Tibial nerve (tissue), 4 donors: ENCODE data around the gene LYPD6. TPM values are rescaled to one million over a fixed set of nuclear protein-coding genes. Genes with fewer than 3 reads are reported as not detected.

Experiments
- DNase-seq, 2 donors: peaks; one replicate each; pipeline ENCODE4 v3.0.0-alpha.2; 2019; ENCODE audit warnings: low spot score in 2 of 2
- H3K27ac ChIP-seq, 4 donors: fragments of 200-600 bp; sonication (generic) in 3 of 4; one replicate each; pipeline ENCODE4 v1.5.1; 2017 to 2019; ENCODE audit warnings: mild to moderate bottlenecking in 1 of 4
- H3K27me3 ChIP-seq, 2 donors: fragments of 200-600 bp; sonication (generic) in 1 of 2; one replicate each; pipeline versions ENCODE4 v1.5.1 to v1.6.0; 2017 to 2019
- H3K36me3 ChIP-seq, 3 donors: fragments of 200-600 bp; sonication (generic); one replicate each; pipeline ENCODE4 v1.5.1; 2018 to 2019
- H3K4me1 ChIP-seq, 4 donors: fragments of 200-600 bp; sonication (generic) in 3 of 4; one replicate each; pipeline ENCODE4 v1.5.1; 2017 to 2019
- H3K4me3 ChIP-seq, 4 donors: fragments of 200-600 bp; sonication (generic) in 3 of 4; one replicate each; pipeline ENCODE4 v1.5.1; 2017 to 2019; ENCODE audit warnings: mild to moderate bottlenecking in 1 of 4, moderate library complexity in 1 of 4
- H3K9me3 ChIP-seq, 4 donors: fragments of 200-600 bp; sonication (generic) in 3 of 4; one replicate each; pipeline ENCODE4 v1.5.1; 2017 to 2019
- EP300 ChIP-seq, 2 donors: sonication (generic); formaldehyde crosslinking; IDR thresholded peaks; one replicate each; pipeline ENCODE4 v1.6.1; 2017; ENCODE audit warnings: antibody characterized with exemption in 2 of 2, mild to moderate bottlenecking in 1 of 2
- POLR2A ChIP-seq, 2 donors: fragments of 450-650 bp; IDR thresholded peaks; one replicate each; pipeline ENCODE4 v1.6.1; 2017; ENCODE audit warnings: antibody characterized with exemption in 2 of 2, mild to moderate bottlenecking in 2 of 2, moderate library complexity in 2 of 2
- WGBS, 2 donors: methylation state at CpG; one replicate each; pipeline ENCODE4 v1.1.5; 2018; 5-methylcytosine and 5-hydroxymethylcytosine counted together
- total RNA-seq, 4 donors: library from RNA; depleted of rRNA; stranded (reverse); fragments of >200 nt; gene quantifications; one replicate each; pipeline ENCODE4 v1.1.0, GENCODE V29; 2016
- TF ChIP-seq, protein P1 (sequence below), 5 experiments: fragments of 200-600 bp in 3 of 5; fragments of 450-650 bp in 2 of 5; sonication (generic) in 3 of 5; IDR thresholded peaks; one replicate each; pipeline ENCODE4 v1.5.1; 2016 to 2019; ENCODE audit warnings: antibody characterized with exemption in 5 of 5, mild to moderate bottlenecking in 3 of 5, moderate library complexity in 2 of 5

Gene LYPD6
- total RNA-seq, 4 donors from 2014 or later: 2.4 to 10.7 (median 8.2) TPM

DNA sequence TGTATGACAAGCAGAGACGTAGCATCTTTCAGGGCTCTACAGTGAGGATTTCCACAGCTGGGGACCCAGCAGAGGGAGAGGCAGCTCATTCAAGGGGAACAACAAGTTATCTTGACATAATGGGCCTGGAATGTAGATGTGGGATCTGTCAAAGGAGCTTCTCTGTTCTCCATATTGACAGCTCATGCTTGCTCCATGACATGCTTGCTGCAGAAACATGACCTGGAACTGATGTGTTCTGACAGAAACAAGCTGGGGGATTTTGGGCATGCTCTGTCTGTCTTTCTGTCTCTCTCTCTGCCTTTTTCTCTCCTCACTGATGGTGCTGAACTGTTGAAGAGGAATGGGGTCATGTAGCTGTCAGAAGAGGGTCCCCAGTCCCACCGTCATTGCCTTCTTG, 177.6 kb downstream of the LYPD6 start:
- Histone ChIP-seq H3K36me3 (no peaks in the 10 kb centered on the region), H3K4me3 (no peak overlapping the region), H3K27ac (no peak overlapping the region), H3K27me3 (no peaks in the 10 kb centered on the region), H3K4me1 (no peaks in the 10 kb centered on the region), H3K9me3 (no peaks in the 10 kb centered on the region)
- 54 to 60% methylated on average over 2 of the region's 2 CpGs for WGBS, 2 donors
- no peak for TF ChIP-seq POLR2A (IDR thresholded peaks at IDR 0.05)
- TF ChIP-seq, protein P1, sequence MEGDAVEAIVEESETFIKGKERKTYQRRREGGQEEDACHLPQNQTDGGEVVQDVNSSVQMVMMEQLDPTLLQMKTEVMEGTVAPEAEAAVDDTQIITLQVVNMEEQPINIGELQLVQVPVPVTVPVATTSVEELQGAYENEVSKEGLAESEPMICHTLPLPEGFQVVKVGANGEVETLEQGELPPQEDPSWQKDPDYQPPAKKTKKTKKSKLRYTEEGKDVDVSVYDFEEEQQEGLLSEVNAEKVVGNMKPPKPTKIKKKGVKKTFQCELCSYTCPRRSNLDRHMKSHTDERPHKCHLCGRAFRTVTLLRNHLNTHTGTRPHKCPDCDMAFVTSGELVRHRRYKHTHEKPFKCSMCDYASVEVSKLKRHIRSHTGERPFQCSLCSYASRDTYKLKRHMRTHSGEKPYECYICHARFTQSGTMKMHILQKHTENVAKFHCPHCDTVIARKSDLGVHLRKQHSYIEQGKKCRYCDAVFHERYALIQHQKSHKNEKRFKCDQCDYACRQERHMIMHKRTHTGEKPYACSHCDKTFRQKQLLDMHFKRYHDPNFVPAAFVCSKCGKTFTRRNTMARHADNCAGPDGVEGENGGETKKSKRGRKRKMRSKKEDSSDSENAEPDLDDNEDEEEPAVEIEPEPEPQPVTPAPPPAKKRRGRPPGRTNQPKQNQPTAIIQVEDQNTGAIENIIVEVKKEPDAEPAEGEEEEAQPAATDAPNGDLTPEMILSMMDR (IDR thresholded peaks at IDR 0.05): no peak
- no peak for TF ChIP-seq EP300 (IDR thresholded peaks at IDR 0.05)
- DNase-seq: no peak

DNA sequence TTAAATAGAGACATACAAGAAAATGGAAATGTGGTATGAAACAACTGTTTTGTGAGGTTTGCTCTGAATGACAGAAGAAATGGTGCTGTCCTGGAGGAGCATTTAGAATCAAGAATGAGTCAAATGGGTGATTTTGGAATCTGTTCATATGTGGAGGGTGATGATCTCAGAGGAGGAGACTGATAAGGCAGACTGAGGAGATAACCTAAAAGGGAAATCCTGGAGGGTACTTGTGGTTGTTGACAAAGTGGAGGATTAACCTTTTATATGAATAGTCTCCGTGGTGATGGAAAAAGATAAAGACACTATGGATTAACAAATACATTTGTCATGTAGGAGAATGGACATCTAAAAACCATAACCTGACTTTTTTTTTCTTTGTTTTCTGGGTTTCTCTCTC, 183.1 kb downstream of the LYPD6 start:
- Histone ChIP-seq H3K4me1 (no peaks in the 10 kb centered on the region), H3K9me3 (peaks cover 0 to 6% (median 0%) of the 10 kb centered on the region in 4 donors), H3K4me3 (no peak overlapping the region), H3K27me3 (no peaks in the 10 kb centered on the region), H3K27ac (no peak overlapping the region), H3K36me3 (no peaks in the 10 kb centered on the region)
- WGBS, 2 donors: 73 to 94% methylated on average over 1 of the region's 1 CpG
- DNase-seq: no peak
- no peak for TF ChIP-seq POLR2A (IDR thresholded peaks at IDR 0.05)
- no peak for TF ChIP-seq EP300 (IDR thresholded peaks at IDR 0.05)
- TF ChIP-seq, protein P1 (IDR thresholded peaks at IDR 0.05): no peak
